Activated B cell treated with CpG ODN at 0.5 μM for 24 hours (primary cell): Measurements from ENCODE around the gene R3HDM2. TPM values are rescaled to one million over a fixed set of nuclear protein-coding genes. Genes with fewer than 3 reads are reported as not detected.

Experiments
- ATAC-seq: fragments of 200-7000 bp; cut with Tn5 transposase; one replicate; pipeline ENCODE4 v1.10.0; 2021; ENCODE audit warnings: low read depth, mild to moderate bottlenecking, moderate library complexity
- CTCF ChIA-PET: fragments of 350-600 bp; sonication (Branson Sonifier 250); formaldehyde crosslinking; loops from one replicate; lab custom pipeline; 2021; ENCODE audit warnings: antibody characterized with exemption; lab: Charles Lee
- POLR2A ChIA-PET: fragments of 350-600 bp; sonication (Branson Sonifier 250); formaldehyde crosslinking; loops from one replicate; lab custom pipeline; 2021; ENCODE audit warnings: antibody characterized with exemption; lab: Charles Lee
- DNase-seq: peaks from one replicate; pipeline ENCODE4 v3.0.0; 2022
- H3K27ac Mint-ChIP-seq: one replicate; pipeline ENCODE4 v1.8.0; 2020; ENCODE audit warnings: mixed read lengths
- H3K27me3 Mint-ChIP-seq: one replicate; pipeline ENCODE4 v1.8.0; 2021; ENCODE audit warnings: mixed read lengths
- H3K36me3 Mint-ChIP-seq: one replicate; pipeline ENCODE4 v1.8.0; 2021; ENCODE audit warnings: low read depth, mixed read lengths
- H3K4me1 Mint-ChIP-seq: one replicate; pipeline ENCODE4 v1.8.0; 2021; ENCODE audit warnings: mixed read lengths
- H3K4me3 Mint-ChIP-seq: one replicate; pipeline ENCODE4 v1.8.0; 2020; ENCODE audit warnings: mild to moderate bottlenecking, mixed read lengths
- H3K9me3 Mint-ChIP-seq: one replicate; pipeline ENCODE4 v1.8.0; 2020; ENCODE audit warnings: mixed read lengths
- CTCF ChIP-seq: fragments of 200-600 bp; IDR thresholded peaks from one replicate; pipeline ENCODE4 v1.8.0; 2022; ENCODE audit warnings: antibody characterized with exemption, mild to moderate bottlenecking
- intact Hi-C: fragments of 100-400 bp; cut with micrococcal nuclease; formaldehyde crosslinking; loops from one replicate; pipeline ENCODE4 v1.15.1; 2024
- total RNA-seq: library from RNA; stranded (reverse); gene quantifications from 2 replicates; pipeline ENCODE4 v1.2.3, GENCODE V29; 2022

R3HDM2 gene
- total RNA-seq, 1 donor from 2014 or later: 75.6 TPM

GRCh38 chr12:57435293-57435692 is 4.5 kb upstream of the R3HDM2 start:
- no peaks in the 10 kb centered on the region for H3K9me3 Mint-ChIP-seq
- no peak for ATAC-seq
- intact Hi-C loops: loop anchor here (10.0 kb wide), 1 partner anchor 750 kb away; the partner anchor contains the start of gene PTGES3
- no peak overlapping the region for H3K4me3 Mint-ChIP-seq
- TF ChIP-seq CTCF: no peak
- peaks cover 11% of the 10 kb centered on the region for H3K4me1 Mint-ChIP-seq
- peaks cover 3% of the 10 kb centered on the region for H3K36me3 Mint-ChIP-seq
- H3K27ac Mint-ChIP-seq: no peak overlapping the region
- ChIA-PET CTCF (interaction anchor here (3.5 kb wide), 1 partner anchor 17 kb away, joined by 16 read pairs; no protein-coding TSS in a partner anchor), POLR2A (no interaction called here)
- no peak for DNase-seq
- no peaks in the 10 kb centered on the region for H3K27me3 Mint-ChIP-seq

- CTCF ChIA-PET: interaction anchor here (2.2 to 3.5 kb wide), 2 partner anchors 18 to 20 kb away, joined by 5 to 16 read pairs; partner anchors contain the start of gene INHBE
Measured at GRCh38 chr12:57434517-57435223, 3.8 kb upstream of the R3HDM2 start, which contains the start of gene INHBC. Gene INHBC, plus strand, starts transcription at chr12:57434784. Its CDS starts 103 bp downstream, at chr12:57434887.

GRCh38 chr12:57433370-57433769 is 2.5 kb upstream of the R3HDM2 start:
- H3K4me3 Mint-ChIP-seq: no peak overlapping the region
- H3K36me3 Mint-ChIP-seq: peaks cover 7% of the 10 kb centered on the region
- no peaks in the 10 kb centered on the region for H3K9me3 Mint-ChIP-seq
- no peaks in the 10 kb centered on the region for H3K27me3 Mint-ChIP-seq
- POLR2A ChIA-PET: no interaction called here
- H3K27ac Mint-ChIP-seq: no peak overlapping the region
- intact Hi-C loops: loop anchor here (10.0 kb wide), 1 partner anchor 749 kb away; the partner anchor contains the start of gene PTGES3
- CTCF ChIA-PET: interaction anchor here (0.9 to 3.5 kb wide), 3 partner anchors 19 to 26 kb away, joined by 3 to 16 read pairs (median 5); partner anchors contain the start of genes GLI1 and INHBE
- no peak for DNase-seq
- peaks cover 26% of the 10 kb centered on the region for H3K4me1 Mint-ChIP-seq
- no peak for ATAC-seq
- TF ChIP-seq CTCF: no peak

More at GRCh38 chr12:57434517-57435223, 3.8 kb upstream of the R3HDM2 start, which contains the start of gene INHBC:
- POLR2A ChIA-PET: no interaction called here
- H3K4me1 Mint-ChIP-seq: peaks cover 16% of the 10 kb centered on the region
- H3K9me3 Mint-ChIP-seq: no peaks in the 10 kb centered on the region
- intact Hi-C loops: loop anchor here (10.0 kb wide), 1 partner anchor 750 kb away; the partner anchor contains the start of gene PTGES3
- H3K36me3 Mint-ChIP-seq: peaks cover 7% of the 10 kb centered on the region
- DNase-seq: no peak
- ATAC-seq: no peak
- no peak for TF ChIP-seq CTCF
- no peaks in the 10 kb centered on the region for H3K27me3 Mint-ChIP-seq
- H3K27ac Mint-ChIP-seq: no peak within 1 kb of the TSS
- H3K4me3 Mint-ChIP-seq: no peak within 1 kb of the TSS

- Mint-ChIP-seq H3K9me3 (no peaks in the 10 kb centered on the region), H3K27me3 (no peaks in the 10 kb centered on the region), H3K4me1 (peaks cover 34% of the 10 kb centered on the region), H3K36me3 (peaks cover 7% of the 10 kb centered on the region), H3K4me3 (peak overlapping the region; percentile 93), H3K27ac (peak overlapping the region; percentile 99)
- POLR2A ChIA-PET: interaction anchor here (0.6 to 1.9 kb wide), 2 partner anchors 30 to 1425 kb away, joined by 3 to 7 read pairs; no protein-coding TSS in a partner anchor
- intact Hi-C loops: loop anchor here (1.0 to 10.0 kb wide), 8 partner anchors 28 to 747 kb away; partner anchors contain the start of genes DDIT3, GLI1, OS9 and PTGES3
- CTCF ChIA-PET: interaction anchor here (1.2 kb wide), 1 partner anchor 27 kb away, joined by 3 read pairs; no protein-coding TSS in a partner anchor
- no peak for TF ChIP-seq CTCF
- no peak for ATAC-seq
- no peak for DNase-seq
Measured at GRCh38 chr12:57431654-57432188, 878 bp upstream of the R3HDM2 start.
